Measurements from ENCODE around the gene PRSS56. TPM values are rescaled to one million over a fixed set of nuclear protein-coding genes. Genes with fewer than 3 reads are reported as not detected.

Gene PRSS56
- polyA plus RNA-seq, 3 donors = not detected

DNA sequence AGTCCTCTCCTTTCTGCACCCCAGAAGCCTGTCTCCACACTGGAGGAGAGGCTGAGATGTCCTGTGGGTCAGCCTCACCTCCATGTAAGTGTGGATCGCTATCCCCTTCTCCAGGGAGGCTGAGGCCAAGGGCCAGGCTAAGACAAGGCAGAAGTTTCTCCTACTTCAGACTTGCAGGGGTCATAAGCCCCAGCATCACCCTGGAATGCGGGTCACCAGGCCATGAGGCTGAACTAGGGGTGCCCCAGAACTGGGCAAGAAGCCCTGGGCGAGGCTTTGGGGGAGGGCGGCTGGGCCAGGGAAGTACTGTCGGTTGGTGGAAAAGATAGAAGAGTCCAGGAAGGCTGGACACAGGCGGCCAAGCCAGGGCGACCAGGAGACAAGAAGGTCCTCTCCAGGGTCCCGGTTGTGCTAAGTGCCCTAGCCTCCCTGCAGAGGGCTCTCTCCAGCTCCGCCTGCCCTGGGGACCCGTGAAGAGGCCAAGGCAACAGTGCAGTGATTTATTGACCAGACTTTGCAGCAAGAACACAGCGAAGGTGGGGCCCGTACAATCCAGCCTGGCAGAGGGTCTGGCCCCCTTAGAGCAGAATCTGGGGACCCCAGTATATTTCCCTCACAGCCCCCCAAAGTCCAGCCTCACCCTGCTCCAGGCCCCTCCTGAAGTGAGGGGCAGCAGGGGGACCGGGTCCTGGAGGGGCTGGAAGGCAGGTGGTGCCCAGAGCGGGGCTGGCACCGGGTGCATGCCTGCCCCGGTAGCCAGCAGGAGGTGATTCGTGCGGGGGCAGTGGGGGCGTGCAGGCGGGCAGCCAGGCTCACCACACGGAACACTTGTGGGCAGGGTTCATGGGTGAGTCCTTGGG is 40.6 kb upstream of the PRSS56 start:
- Histone ChIP-seq H3K4me3 (replicated peaks in 1 of 3; ENCODE audit: low read depth in 2 of 3, low read length in 3 of 3) (no peak overlapping the region), H4K20me1 (ENCODE audit: insufficient read depth, low read length) (no peaks in the 10 kb centered on the region), H2AFZ (ENCODE audit: insufficient read depth, low read depth, low read length, poor library complexity, severe bottlenecking) (no peak overlapping the region), H3K4me1 (ENCODE audit: control insufficient read depth in 1 of 2, insufficient read depth in 2 of 2, low read length in 2 of 2) (no peaks in the 10 kb centered on the region), H3K9ac (ENCODE audit: insufficient read depth, low read length, poor library complexity, severe bottlenecking) (no peak overlapping the region), H3K27me3 (ENCODE audit: control insufficient read depth in 2 of 2, insufficient read depth in 2 of 2, low read length in 2 of 2) (peaks cover 0 to 7% of the 10 kb centered on the region in 2 donors), H3K9me3 (replicated peaks in 1 of 2; ENCODE audit: control insufficient read depth in 1 of 2, insufficient read depth in 1 of 2, low read length in 2 of 2) (no peaks in the 10 kb centered on the region), H3K27ac (ENCODE audit: low read depth in 1 of 2, low read length in 2 of 2) (no peak overlapping the region), H3K79me2 (ENCODE audit: insufficient read depth, low read length) (no peaks in the 10 kb centered on the region), H3K36me3 (replicated peaks in 1 of 2; ENCODE audit: control insufficient read depth in 1 of 2, insufficient read depth in 2 of 2, low read length in 2 of 2) (no peaks in the 10 kb centered on the region), H3K4me2 (replicated peaks; ENCODE audit: extremely low read depth, low read length, poor library complexity, severe bottlenecking) (no peak overlapping the region)
- 83% methylated on average over 17 of the region's 21 CpGs for WGBS (ENCODE audit: insufficient coverage)
- TF ChIP-seq, protein P1, sequence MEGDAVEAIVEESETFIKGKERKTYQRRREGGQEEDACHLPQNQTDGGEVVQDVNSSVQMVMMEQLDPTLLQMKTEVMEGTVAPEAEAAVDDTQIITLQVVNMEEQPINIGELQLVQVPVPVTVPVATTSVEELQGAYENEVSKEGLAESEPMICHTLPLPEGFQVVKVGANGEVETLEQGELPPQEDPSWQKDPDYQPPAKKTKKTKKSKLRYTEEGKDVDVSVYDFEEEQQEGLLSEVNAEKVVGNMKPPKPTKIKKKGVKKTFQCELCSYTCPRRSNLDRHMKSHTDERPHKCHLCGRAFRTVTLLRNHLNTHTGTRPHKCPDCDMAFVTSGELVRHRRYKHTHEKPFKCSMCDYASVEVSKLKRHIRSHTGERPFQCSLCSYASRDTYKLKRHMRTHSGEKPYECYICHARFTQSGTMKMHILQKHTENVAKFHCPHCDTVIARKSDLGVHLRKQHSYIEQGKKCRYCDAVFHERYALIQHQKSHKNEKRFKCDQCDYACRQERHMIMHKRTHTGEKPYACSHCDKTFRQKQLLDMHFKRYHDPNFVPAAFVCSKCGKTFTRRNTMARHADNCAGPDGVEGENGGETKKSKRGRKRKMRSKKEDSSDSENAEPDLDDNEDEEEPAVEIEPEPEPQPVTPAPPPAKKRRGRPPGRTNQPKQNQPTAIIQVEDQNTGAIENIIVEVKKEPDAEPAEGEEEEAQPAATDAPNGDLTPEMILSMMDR (IDR thresholded peaks at IDR 0.05) = no peak
- no peaks in the 10 kb centered on the region for H3K4me1 Mint-ChIP-seq
- no peak overlapping the region for H3K4me3 Mint-ChIP-seq
- no peak for DNase-seq
- H3K9me3 Mint-ChIP-seq = no peaks in the 10 kb centered on the region
- H3K27ac Mint-ChIP-seq = peak overlapping the region in 1 of 7 donors; percentile 25
- intact Hi-C loops (cut with micrococcal nuclease) = no loop called here
- peaks cover 13 to 20% (median 14%) of the 10 kb centered on the region in 3 donors for H3K27me3 Mint-ChIP-seq (ENCODE audit: low read depth in 3 of 3)
- no peaks in the 10 kb centered on the region for H3K36me3 Mint-ChIP-seq

DNA sequence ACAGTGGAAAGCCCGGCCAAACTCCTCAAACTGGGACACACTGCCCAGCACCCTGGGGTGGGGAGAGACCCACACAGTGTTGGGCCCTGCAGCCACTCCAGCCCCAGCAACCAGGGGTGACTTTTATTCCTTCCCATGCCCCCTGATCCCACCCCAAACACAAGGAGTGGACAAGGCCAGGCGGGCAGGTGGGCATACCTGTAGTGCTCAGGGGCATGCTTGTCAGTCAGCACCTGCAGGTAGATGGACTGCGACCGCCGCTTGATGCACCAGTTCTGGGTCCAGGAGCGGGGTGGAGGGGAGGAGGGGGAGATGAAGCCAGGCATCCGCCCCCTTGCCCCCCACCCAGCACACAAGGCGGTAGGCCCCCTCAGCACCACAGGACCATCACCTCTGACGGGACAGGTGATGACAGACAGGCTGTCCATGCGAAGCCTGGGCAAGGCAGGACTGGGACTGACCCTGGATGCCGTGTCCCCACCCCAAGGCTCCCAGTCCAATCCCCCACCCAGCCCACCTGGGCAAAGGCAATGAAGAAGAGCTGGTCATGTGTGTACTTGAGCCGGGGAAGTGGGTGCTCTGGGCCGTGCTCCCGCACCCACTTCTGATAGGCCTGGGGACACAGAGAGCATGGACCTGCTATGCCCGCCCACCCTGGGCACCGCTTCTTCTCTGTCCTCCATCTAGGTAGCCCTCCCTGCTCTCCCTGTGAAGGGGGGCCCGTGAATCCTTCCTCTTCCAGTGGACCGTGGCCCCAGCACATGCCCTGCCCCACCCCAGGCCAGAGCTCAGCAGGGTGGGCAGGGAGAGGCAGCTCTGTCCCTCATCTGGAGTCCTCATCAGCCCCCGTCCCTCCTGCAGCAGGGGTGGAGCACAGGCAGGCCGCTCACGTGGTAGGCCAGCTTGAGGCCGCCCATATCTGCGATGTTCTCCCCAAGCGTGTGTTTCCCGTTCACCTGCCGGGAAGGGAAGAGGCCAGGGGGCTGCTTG is 39.7 kb upstream of the PRSS56 start:
- peaks cover 0 to 16% of the 10 kb centered on the region in 2 donors for H3K27me3 ChIP-seq (ENCODE audit: control insufficient read depth in 2 of 2, insufficient read depth in 2 of 2, low read length in 2 of 2)
- TF ChIP-seq, protein P1 (IDR thresholded peaks at IDR 0.05) = no peak
- H3K36me3 ChIP-seq (replicated peaks in 1 of 2; ENCODE audit: control insufficient read depth in 1 of 2, insufficient read depth in 2 of 2, low read length in 2 of 2) = no peaks in the 10 kb centered on the region
- Mint-ChIP-seq H3K4me1 (no peaks in the 10 kb centered on the region), H3K27ac (no peak overlapping the region), H3K9me3 (peaks cover 0 to 3% (median 0%) of the 10 kb centered on the region in 7 donors), H3K4me3 (no peak overlapping the region), H3K27me3 (ENCODE audit: low read depth in 3 of 3) (peaks cover 20 to 23% (median 21%) of the 10 kb centered on the region in 3 donors), H3K36me3 (no peaks in the 10 kb centered on the region)
- H3K79me2 ChIP-seq (ENCODE audit: insufficient read depth, low read length) = no peaks in the 10 kb centered on the region
- H3K4me3 ChIP-seq (replicated peaks in 1 of 3; ENCODE audit: low read depth in 2 of 3, low read length in 3 of 3) = no peak overlapping the region
- H4K20me1 ChIP-seq (ENCODE audit: insufficient read depth, low read length) = no peaks in the 10 kb centered on the region
- H2AFZ ChIP-seq (ENCODE audit: insufficient read depth, low read depth, low read length, poor library complexity, severe bottlenecking) = no peak overlapping the region
- no peaks in the 10 kb centered on the region for H3K9me3 ChIP-seq (replicated peaks in 1 of 2; ENCODE audit: control insufficient read depth in 1 of 2, insufficient read depth in 1 of 2, low read length in 2 of 2)
- WGBS (ENCODE audit: insufficient coverage) = 84% methylated on average over 15 of the region's 26 CpGs
- H3K9ac ChIP-seq (ENCODE audit: insufficient read depth, low read length, poor library complexity, severe bottlenecking) = no peak overlapping the region
- no peak for DNase-seq
- H3K27ac ChIP-seq (ENCODE audit: low read depth in 1 of 2, low read length in 2 of 2) = no peak overlapping the region
- H3K4me1 ChIP-seq (ENCODE audit: control insufficient read depth in 1 of 2, insufficient read depth in 2 of 2, low read length in 2 of 2) = no peaks in the 10 kb centered on the region
- intact Hi-C loops (cut with micrococcal nuclease) = no loop called here
- H3K4me2 ChIP-seq (replicated peaks; ENCODE audit: extremely low read depth, low read length, poor library complexity, severe bottlenecking) = no peak overlapping the region

All from CD14-positive monocyte (primary cell).